Measurements from ENCODE around the gene CDC6.

The CDC6 gene

GRCh38 chr17:40331743-40332641 is 44.3 kb downstream of the CDC6 start:
- no peak for TF ChIP-seq REST (IDR thresholded peaks at IDR 0.05; ENCODE audit: insufficient read depth in 1 of 2, low read depth in 2 of 2, low read length in 2 of 2)
- TF ChIP-seq SIN3A (IDR thresholded peaks at IDR 0.05; ENCODE audit: borderline replicate concordance, insufficient read depth, low read length) = no peak
- TF ChIP-seq TAF1 (IDR thresholded peaks at IDR 0.05; ENCODE audit: borderline replicate concordance, insufficient read depth, low read length) = no peak
- TF ChIP-seq POLR2AphosphoS5 (IDR thresholded peaks at IDR 0.05; ENCODE audit: low read depth, low read length) = no peak
- TF ChIP-seq FOXP2 (optimal IDR thresholded peaks at IDR 0.05; ENCODE audit: borderline replicate concordance, extremely low read depth, extremely low read length, insufficient read depth) = no peak

GRCh38 chr17:40333781-40334448 is 46.2 kb downstream of the CDC6 start:
- no peak for TF ChIP-seq TAF1 (IDR thresholded peaks at IDR 0.05; ENCODE audit: borderline replicate concordance, insufficient read depth, low read length)
- TF ChIP-seq SIN3A (IDR thresholded peaks at IDR 0.05; ENCODE audit: borderline replicate concordance, insufficient read depth, low read length) = no peak
- TF ChIP-seq FOXP2 (optimal IDR thresholded peaks at IDR 0.05; ENCODE audit: borderline replicate concordance, extremely low read depth, extremely low read length, insufficient read depth) = no peak
- no peak for TF ChIP-seq POLR2AphosphoS5 (IDR thresholded peaks at IDR 0.05; ENCODE audit: low read depth, low read length)
- no peak for TF ChIP-seq REST (IDR thresholded peaks at IDR 0.05; ENCODE audit: insufficient read depth in 1 of 2, low read depth in 2 of 2, low read length in 2 of 2)

- TF ChIP-seq REST (IDR thresholded peaks at IDR 0.05; ENCODE audit: insufficient read depth in 1 of 2, low read depth in 2 of 2, low read length in 2 of 2) = no peak
- TF ChIP-seq FOXP2 (optimal IDR thresholded peaks at IDR 0.05; ENCODE audit: borderline replicate concordance, extremely low read depth, extremely low read length, insufficient read depth) = no peak
- no peak for TF ChIP-seq POLR2AphosphoS5 (IDR thresholded peaks at IDR 0.05; ENCODE audit: low read depth, low read length)
- no peak for TF ChIP-seq SIN3A (IDR thresholded peaks at IDR 0.05; ENCODE audit: borderline replicate concordance, insufficient read depth, low read length)
- no peak for TF ChIP-seq TAF1 (IDR thresholded peaks at IDR 0.05; ENCODE audit: borderline replicate concordance, insufficient read depth, low read length)
Observed at GRCh38 chr17:40335620-40336019, 47.9 kb downstream of the CDC6 start.

GRCh38 chr17:40337351-40337750 is 49.7 kb downstream of the CDC6 start:
- TF ChIP-seq TAF1 (IDR thresholded peaks at IDR 0.05; ENCODE audit: borderline replicate concordance, insufficient read depth, low read length) = no peak
- TF ChIP-seq POLR2AphosphoS5 (IDR thresholded peaks at IDR 0.05; ENCODE audit: low read depth, low read length) = no peak
- TF ChIP-seq FOXP2 (optimal IDR thresholded peaks at IDR 0.05; ENCODE audit: borderline replicate concordance, extremely low read depth, extremely low read length, insufficient read depth) = no peak
- no peak for TF ChIP-seq REST (IDR thresholded peaks at IDR 0.05; ENCODE audit: insufficient read depth in 1 of 2, low read depth in 2 of 2, low read length in 2 of 2)
- TF ChIP-seq SIN3A (IDR thresholded peaks at IDR 0.05; ENCODE audit: borderline replicate concordance, insufficient read depth, low read length) = no peak

All from PFSK-1 (cell line).